SK-N-SH (cell line): ENCODE results near the gene SLC8B1.

ENCODE experiments used
- CHD2 ChIP-seq: fragments of 150-350 bp; IDR thresholded peaks from 2 replicates; pipeline ENCODE4 v1.6.1; 2018; ENCODE audit warnings: low read length; ENCODE audit not compliant: partially characterized antibody
- CTCF ChIP-seq: fragments of 200-600 bp; sonication (generic); IDR thresholded peaks from 2 replicates; pipeline ENCODE4 v1.6.1; 2017; ENCODE audit warnings: antibody characterized with exemption, mild to moderate bottlenecking, moderate library complexity
- FOXM1 ChIP-seq: IDR thresholded peaks from 2 replicates; pipeline ENCODE4 v1.4.0; 2012; ENCODE audit warnings: low read depth, mild to moderate bottlenecking
- MAX ChIP-seq: IDR thresholded peaks from 2 replicates; pipeline ENCODE4 v1.4.0; 2012; ENCODE audit warnings: low read depth
- POLR2AphosphoS5 ChIP-seq: IDR thresholded peaks from 2 replicates; pipeline ENCODE4 v1.6.1; 2012; ENCODE audit warnings: low read depth, low read length
- TCF12 ChIP-seq: IDR thresholded peaks from 2 replicates; pipeline ENCODE4 v1.4.0; 2012
- YY1 ChIP-seq: IDR thresholded peaks from 2 replicates; pipeline ENCODE4 v1.4.0; 2012; ENCODE audit warnings: low read depth, mild to moderate bottlenecking

- TF ChIP-seq TCF12 = no peak
- no peak for TF ChIP-seq POLR2AphosphoS5
- TF ChIP-seq YY1 = no peak
- TF ChIP-seq CTCF = no peak
- TF ChIP-seq FOXM1 = no peak
- TF ChIP-seq CHD2 = no peak
- no peak for TF ChIP-seq MAX
Measured at GRCh38 chr12:113298861-113299545, 35.9 kb downstream of the SLC8B1 start.
